T-helper 17 cell (primary cell): ENCODE measurements around the gene PAM. TPM values are rescaled to one million over a fixed set of nuclear protein-coding genes. Genes with fewer than 3 reads are reported as not detected.

Experiments
- ATAC-seq: fragments of 150-1000 bp; cut with Tn5 transposase; 2 replicates; pipeline ENCODE4 v1.10.0; 2021; ENCODE audit warnings: mild to moderate bottlenecking, moderate library complexity
- DNase-seq, 3 donors: peaks; one replicate each; pipeline versions ENCODE4 v3.0.0 to v3.0.0-alpha.2; 2020 to 2021
- H3K9me3 ChIP-seq: one replicate; pipeline ENCODE4 v1.7.0; 2013; ENCODE audit warnings: low read length, mild to moderate bottlenecking; ENCODE audit not compliant: control insufficient read depth, poor library complexity, severe bottlenecking
- H3K27ac Mint-ChIP-seq: one replicate; pipeline ENCODE4 v1.8.0; 2022; ENCODE audit warnings: mild to moderate bottlenecking, moderate library complexity, mixed read lengths
- H3K27me3 Mint-ChIP-seq: one replicate; pipeline ENCODE4 v1.8.0; 2022; ENCODE audit warnings: mixed read lengths
- H3K36me3 Mint-ChIP-seq: one replicate; pipeline ENCODE4 v1.8.0; 2022; ENCODE audit warnings: low read depth, mixed read lengths
- H3K4me1 Mint-ChIP-seq: one replicate; pipeline ENCODE4 v1.8.0; 2022; ENCODE audit warnings: mild to moderate bottlenecking, mixed read lengths
- H3K4me3 Mint-ChIP-seq: one replicate; pipeline ENCODE4 v1.8.0; 2022; ENCODE audit warnings: mild to moderate bottlenecking, moderate library complexity, mixed read lengths
- total RNA-seq, 4 donors: library from RNA in 2 of 4; stranded (reverse) in 2 of 4; gene quantifications; one replicate each; pipeline ENCODE4 v1.2.3 and lab custom pipeline; 2022 to 2026

Gene PAM
- total RNA-seq, 2 donors from 2014 or later = 23.5 to 34.3 TPM

DNA sequence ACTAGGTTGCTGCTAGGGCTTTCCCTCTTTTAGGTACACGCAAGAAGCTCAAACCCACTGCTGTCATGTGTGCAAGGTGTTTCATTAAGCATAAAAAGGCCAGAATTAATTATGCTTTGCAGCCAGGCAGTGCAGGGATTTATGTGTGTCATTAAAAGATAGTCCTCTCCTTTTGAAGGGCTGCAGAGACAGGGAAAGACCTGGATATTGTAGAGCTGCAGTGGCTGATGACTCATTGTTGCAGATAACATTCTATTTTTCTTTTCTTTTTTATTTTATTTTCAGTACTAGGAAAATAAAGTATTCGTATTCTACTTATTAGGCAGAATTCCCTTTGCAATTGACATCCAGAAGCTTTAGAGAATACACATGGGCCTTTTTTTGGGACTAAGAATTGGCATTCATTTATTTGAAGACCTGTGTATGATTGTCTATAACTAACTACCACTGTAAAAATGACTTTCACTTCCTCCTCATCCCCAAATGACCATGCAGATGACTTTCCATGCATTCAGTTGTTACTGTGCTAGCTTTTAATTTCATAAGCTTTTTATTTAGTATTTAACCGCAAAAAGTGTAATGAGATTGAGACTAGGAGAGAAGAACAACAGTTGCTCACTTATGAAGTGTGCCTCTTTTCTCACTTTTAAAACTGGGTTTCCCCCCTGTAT is 113.0 kb downstream of the PAM start:
- H3K27me3 Mint-ChIP-seq = peaks cover 18% of the 10 kb centered on the region
- no peak for ATAC-seq
- H3K27ac Mint-ChIP-seq = no peak overlapping the region
- no peak overlapping the region for H3K4me3 Mint-ChIP-seq
- H3K4me1 Mint-ChIP-seq = peaks cover 9% of the 10 kb centered on the region
- no peaks in the 10 kb centered on the region for H3K9me3 ChIP-seq
- DNase-seq = no peak
- peaks cover 7% of the 10 kb centered on the region for H3K36me3 Mint-ChIP-seq

DNA sequence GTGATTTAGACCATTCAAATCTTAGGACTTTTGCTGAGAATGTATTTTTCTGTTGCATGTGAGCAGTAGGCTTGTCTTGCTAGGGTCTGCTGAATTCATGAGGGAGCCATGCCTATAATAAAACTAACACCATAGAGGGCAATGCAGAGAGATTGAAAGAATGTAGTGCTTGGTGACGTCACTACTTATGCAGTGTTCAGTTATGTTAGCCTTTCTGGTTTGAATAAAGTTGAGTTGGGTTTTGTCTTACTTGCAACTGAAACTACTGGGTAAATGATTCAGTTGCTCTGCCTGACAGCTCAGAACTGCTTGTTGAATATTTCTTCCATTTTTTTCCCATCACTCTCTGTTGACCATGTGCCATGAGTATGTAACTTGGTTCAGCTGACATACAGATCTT is 114.1 kb downstream of the PAM start:
- Mint-ChIP-seq H3K4me3 (no peak overlapping the region), H3K4me1 (peaks cover 8% of the 10 kb centered on the region), H3K27ac (no peak overlapping the region), H3K36me3 (peaks cover 7% of the 10 kb centered on the region), H3K27me3 (peaks cover 16% of the 10 kb centered on the region)
- DNase-seq (no peak), ATAC-seq (no peak)
- no peaks in the 10 kb centered on the region for H3K9me3 ChIP-seq

- Mint-ChIP-seq H3K4me3 (no peak overlapping the region), H3K4me1 (no peaks in the 10 kb centered on the region), H3K27ac (no peak overlapping the region), H3K36me3 (peaks cover 4% of the 10 kb centered on the region), H3K27me3 (no peaks in the 10 kb centered on the region)
- no peak for ATAC-seq
- H3K9me3 ChIP-seq = no peaks in the 10 kb centered on the region
- DNase-seq = no peak
Measured at GRCh38 chr5:102873379-102873932, 118.4 kb downstream of the PAM start.

DNA sequence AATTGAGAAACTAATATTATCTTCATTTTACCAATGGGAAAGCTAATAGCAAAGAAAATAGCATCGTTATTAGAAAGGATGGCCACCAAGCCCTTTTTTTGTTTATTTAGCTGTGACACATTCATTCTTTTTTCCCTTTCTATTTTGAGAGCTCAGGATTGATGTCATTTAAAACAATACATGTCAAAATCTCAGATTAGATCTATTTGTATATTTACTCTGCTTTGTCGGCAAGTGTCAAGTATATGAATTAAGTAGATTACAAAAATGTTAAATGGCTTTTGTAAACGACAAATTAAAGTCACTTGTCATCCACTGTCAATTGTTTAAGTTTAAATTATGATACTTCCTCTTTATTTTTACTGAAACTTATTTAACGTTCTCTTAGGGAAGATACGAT is 118.9 kb downstream of the PAM start:
- H3K36me3 Mint-ChIP-seq = peaks cover 4% of the 10 kb centered on the region
- no peaks in the 10 kb centered on the region for H3K9me3 ChIP-seq
- H3K4me1 Mint-ChIP-seq = no peaks in the 10 kb centered on the region
- H3K27ac Mint-ChIP-seq = no peak overlapping the region
- no peak overlapping the region for H3K4me3 Mint-ChIP-seq
- no peaks in the 10 kb centered on the region for H3K27me3 Mint-ChIP-seq
- ATAC-seq (no peak), DNase-seq (no peak)

- no peaks in the 10 kb centered on the region for H3K27me3 Mint-ChIP-seq
- DNase-seq (no peak), ATAC-seq (no peak)
- H3K4me3 Mint-ChIP-seq = no peak overlapping the region
- H3K9me3 ChIP-seq = no peaks in the 10 kb centered on the region
- no peaks in the 10 kb centered on the region for H3K36me3 Mint-ChIP-seq
- no peak overlapping the region for H3K27ac Mint-ChIP-seq
- no peaks in the 10 kb centered on the region for H3K4me1 Mint-ChIP-seq
Measured at GRCh38 chr5:102875721-102876123, 120.6 kb downstream of the PAM start.

- Mint-ChIP-seq H3K4me1 (no peaks in the 10 kb centered on the region), H3K27me3 (no peaks in the 10 kb centered on the region), H3K27ac (no peak overlapping the region), H3K36me3 (no peaks in the 10 kb centered on the region), H3K4me3 (no peak overlapping the region)
- H3K9me3 ChIP-seq = no peaks in the 10 kb centered on the region
- DNase-seq (no peak), ATAC-seq (no peak)
Measured at GRCh38 chr5:102876610-102877009, 121.5 kb downstream of the PAM start.

DNA sequence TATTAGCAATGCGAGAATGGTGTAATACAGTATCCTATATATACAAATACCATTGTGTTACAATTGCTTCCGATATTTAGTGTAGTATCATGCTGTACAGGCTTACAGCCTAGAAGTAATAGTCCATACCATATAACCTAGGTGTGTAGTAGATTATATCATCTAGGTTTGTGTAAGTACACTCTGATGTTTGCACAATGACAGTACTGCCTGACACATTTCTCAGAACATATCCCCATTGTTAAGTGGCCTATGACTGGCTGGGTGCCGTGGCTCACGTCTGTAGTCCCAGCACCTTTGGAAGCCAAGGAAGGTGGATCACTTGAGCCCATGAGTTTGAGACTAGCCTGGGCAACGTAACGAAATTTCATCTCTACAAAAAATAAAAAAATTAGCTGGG is 124.6 kb downstream of the PAM start:
- DNase-seq = no peak
- ATAC-seq = no peak
- H3K27ac Mint-ChIP-seq = no peak overlapping the region
- no peaks in the 10 kb centered on the region for H3K36me3 Mint-ChIP-seq
- H3K27me3 Mint-ChIP-seq = no peaks in the 10 kb centered on the region
- H3K4me1 Mint-ChIP-seq = no peaks in the 10 kb centered on the region
- H3K4me3 Mint-ChIP-seq = no peak overlapping the region
- no peaks in the 10 kb centered on the region for H3K9me3 ChIP-seq

GRCh38 chr5:102886586-102886985 is 131.5 kb downstream of the PAM start:
- ATAC-seq (no peak), DNase-seq (no peak)
- H3K4me3 Mint-ChIP-seq = no peak overlapping the region
- peaks cover 5% of the 10 kb centered on the region for H3K4me1 Mint-ChIP-seq
- no peaks in the 10 kb centered on the region for H3K27me3 Mint-ChIP-seq
- H3K9me3 ChIP-seq = no peaks in the 10 kb centered on the region
- H3K36me3 Mint-ChIP-seq = no peaks in the 10 kb centered on the region
- H3K27ac Mint-ChIP-seq = no peak overlapping the region

GRCh38 chr5:102888483-102888882 is 133.4 kb downstream of the PAM start:
- DNase-seq (no peak), ATAC-seq (no peak)
- H3K9me3 ChIP-seq = no peaks in the 10 kb centered on the region
- Mint-ChIP-seq H3K4me3 (no peak overlapping the region), H3K27me3 (no peaks in the 10 kb centered on the region), H3K4me1 (peaks cover 5% of the 10 kb centered on the region), H3K36me3 (no peaks in the 10 kb centered on the region), H3K27ac (no peak overlapping the region)

- peaks cover 2% of the 10 kb centered on the region for H3K36me3 Mint-ChIP-seq
- no peak overlapping the region for H3K4me3 Mint-ChIP-seq
- H3K27me3 Mint-ChIP-seq = no peaks in the 10 kb centered on the region
- DNase-seq (no peak), ATAC-seq (no peak)
- H3K27ac Mint-ChIP-seq = peak overlapping the region; percentile 54
- no peaks in the 10 kb centered on the region for H3K9me3 ChIP-seq
- peaks cover 5% of the 10 kb centered on the region for H3K4me1 Mint-ChIP-seq
Measured at GRCh38 chr5:102889033-102889432, 133.9 kb downstream of the PAM start.

- Mint-ChIP-seq H3K4me3 (no peak overlapping the region), H3K36me3 (peaks cover 8% of the 10 kb centered on the region), H3K27ac (no peak overlapping the region), H3K27me3 (no peaks in the 10 kb centered on the region), H3K4me1 (peaks cover 5% of the 10 kb centered on the region)
- ATAC-seq (no peak), DNase-seq (no peak)
- H3K9me3 ChIP-seq = no peaks in the 10 kb centered on the region
Measured at GRCh38 chr5:102890133-102890532, 135.0 kb downstream of the PAM start.

- Mint-ChIP-seq H3K4me1 (peaks cover 5% of the 10 kb centered on the region), H3K36me3 (peaks cover 8% of the 10 kb centered on the region), H3K27ac (no peak overlapping the region), H3K27me3 (no peaks in the 10 kb centered on the region), H3K4me3 (no peak overlapping the region)
- ATAC-seq (no peak), DNase-seq (no peak)
- H3K9me3 ChIP-seq = no peaks in the 10 kb centered on the region
Measured at GRCh38 chr5:102891175-102891574, 136.1 kb downstream of the PAM start.

DNA sequence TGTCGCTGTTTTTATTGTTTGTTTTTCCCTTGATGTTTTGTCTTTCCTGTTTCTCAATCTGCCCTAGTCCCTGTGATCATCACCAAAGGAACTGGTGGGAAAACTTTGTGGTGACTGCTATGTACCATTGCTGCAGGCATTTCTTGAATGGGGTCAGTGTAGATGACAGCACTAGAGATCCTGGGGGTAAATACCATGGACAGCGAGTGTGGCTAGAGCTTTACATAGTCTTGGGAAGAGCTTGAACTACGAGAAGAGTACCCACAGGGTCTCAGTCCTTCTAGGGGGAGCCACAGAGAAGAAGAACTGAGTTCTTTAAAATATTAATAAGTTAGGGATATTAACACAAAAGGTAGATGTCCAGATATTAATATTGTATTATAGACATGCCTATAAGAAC is 138.8 kb downstream of the PAM start:
- no peak overlapping the region for H3K4me3 Mint-ChIP-seq
- ATAC-seq (no peak), DNase-seq (no peak)
- no peak overlapping the region for H3K27ac Mint-ChIP-seq
- no peaks in the 10 kb centered on the region for H3K9me3 ChIP-seq
- H3K36me3 Mint-ChIP-seq = peaks cover 8% of the 10 kb centered on the region
- no peaks in the 10 kb centered on the region for H3K27me3 Mint-ChIP-seq
- no peaks in the 10 kb centered on the region for H3K4me1 Mint-ChIP-seq

DNA sequence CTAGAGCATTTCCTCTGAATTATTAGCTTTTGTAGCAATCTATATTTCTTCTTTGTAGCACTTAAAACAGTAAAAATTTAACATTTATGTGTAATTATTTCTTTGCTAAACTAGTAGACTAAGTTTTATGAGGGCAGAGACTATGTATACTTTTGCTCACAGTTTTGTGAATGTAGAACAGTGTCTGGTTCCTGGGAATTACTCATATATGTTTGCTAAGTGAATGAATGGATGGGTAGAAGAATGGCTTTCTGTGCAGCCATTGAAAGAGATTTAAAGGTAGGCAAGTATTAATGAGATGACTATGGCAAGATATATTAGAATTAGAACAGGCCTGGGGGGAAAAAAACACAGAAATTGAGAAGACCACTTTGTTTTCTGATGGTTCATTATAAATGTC is 140.1 kb downstream of the PAM start:
- Mint-ChIP-seq H3K4me3 (no peak overlapping the region), H3K27me3 (no peaks in the 10 kb centered on the region), H3K36me3 (peaks cover 8% of the 10 kb centered on the region), H3K27ac (no peak overlapping the region), H3K4me1 (no peaks in the 10 kb centered on the region)
- ATAC-seq (no peak), DNase-seq (no peak)
- H3K9me3 ChIP-seq = no peaks in the 10 kb centered on the region
